Nasal cavity respiratory epithelium epithelial cell of viscerocranial mucosa (primary cell): Measurements from ENCODE around the gene SPATA31A6. TPM values are rescaled to one million over a fixed set of nuclear protein-coding genes. Genes with fewer than 3 reads are reported as not detected.

Experiments used
- total RNA-seq: library from RNA; depleted of rRNA; stranded (reverse); fragments of >200 nt; gene quantifications from 2 replicates; pipeline ENCODE4 v1.2.3, GENCODE V29; 2014

The SPATA31A6 gene
- total RNA-seq = not detected in 2 replicates

GRCh38 chr9:42183359-42183758 is at the start of gene SPATA31A6:
Gene SPATA31A6 (plus strand): TSS chr9:42183659. CDS start chr9:42183688, 29 bp downstream.

Other genes with a start within 250 kb of the SPATA31A6 start
- 3.1 and 9.9 TPM in 2 replicates for gene CNTNAP3B, start 54.2 kb upstream of the SPATA31A6 start, total RNA-seq